Fibroblast of lung (primary cell): ENCODE measurements around the gene NOG. TPM values are rescaled to one million over a fixed set of nuclear protein-coding genes. Genes with fewer than 3 reads are reported as not detected.

Source experiments
- DNase-seq, 2 donors: peaks; one replicate each; pipeline versions ENCODE4 v3.0.0 to v3.0.0-alpha.2; 2010; ENCODE audit warnings: low read depth in 2 of 2
- H2AFZ ChIP-seq: 2 replicates; pipeline ENCODE4 v1.5.1; 2012; ENCODE audit warnings: low read length, control low read depth, inconsistent platforms
- H3K27ac ChIP-seq: 2 replicates; pipeline ENCODE4 v1.5.1; 2011; ENCODE audit warnings: low read length, control low read depth; ENCODE audit not compliant: insufficient read depth
- H3K27me3 ChIP-seq: 2 replicates; pipeline ENCODE4 v1.5.1; 2011; ENCODE audit warnings: mild to moderate bottlenecking, low read length; ENCODE audit not compliant: control insufficient read depth, insufficient read depth
- H3K36me3 ChIP-seq: 2 replicates; pipeline ENCODE4 v1.5.1; 2011; ENCODE audit warnings: low read length; ENCODE audit not compliant: control insufficient read depth, insufficient read depth
- H3K4me1 ChIP-seq: 2 replicates; pipeline ENCODE4 v1.5.1; 2011; ENCODE audit warnings: low read length; ENCODE audit not compliant: control insufficient read depth, insufficient read depth; ENCODE audit errors: extremely low read depth
- H3K4me2 ChIP-seq: 2 replicates; pipeline ENCODE4 v1.5.1; 2011; ENCODE audit warnings: low read length, control low read depth; ENCODE audit not compliant: insufficient read depth; ENCODE audit errors: extremely low read depth
- H3K4me3 ChIP-seq, 4 experiments: fragments of 200-600 bp in 1 of 4; sonication (generic) in 1 of 4; replicated peaks in 1 of 4; 2 replicates each; pipeline ENCODE4 v1.5.1; 2011 to 2016; ENCODE audit warnings: low read length in 4 of 4, low read depth in 3 of 4, mild to moderate bottlenecking in 3 of 4, control low read depth in 2 of 4, inconsistent platforms in 1 of 4, mixed read lengths in 1 of 4; ENCODE audit not compliant: insufficient read depth in 1 of 4; ENCODE audit errors: control extremely low read depth in 1 of 4
- H3K79me2 ChIP-seq: 2 replicates; pipeline ENCODE4 v1.5.1; 2012; ENCODE audit warnings: mild to moderate bottlenecking, low read length, inconsistent platforms; ENCODE audit not compliant: control insufficient read depth, insufficient read depth
- H3K9ac ChIP-seq: 2 replicates; pipeline ENCODE4 v1.5.1; 2011; ENCODE audit warnings: mild to moderate bottlenecking, low read length, control low read depth; ENCODE audit not compliant: insufficient read depth
- H3K9me3 ChIP-seq: 2 replicates; pipeline ENCODE4 v1.5.1; 2012; ENCODE audit warnings: low read depth, low read length; ENCODE audit not compliant: control insufficient read depth, insufficient read depth
- H4K20me1 ChIP-seq: 2 replicates; pipeline ENCODE4 v1.5.1; 2011; ENCODE audit warnings: low read length; ENCODE audit not compliant: control insufficient read depth, insufficient read depth; ENCODE audit errors: extremely low read depth
- CTCF ChIP-seq, 2 donors: IDR thresholded peaks in 1 of 2; conservative IDR thresholded peaks in 1 of 2; 1 replicate in 1 of 2; 2 replicates in 1 of 2; pipeline ENCODE4 v1.5.1; 2011 to 2012; ENCODE audit warnings: low read length in 2 of 2, control low read depth in 1 of 2, inconsistent platforms in 1 of 2, low read depth in 1 of 2, mild to moderate bottlenecking in 1 of 2
- EZH2 ChIP-seq: IDR thresholded peaks from 2 replicates; pipeline ENCODE4 v1.5.1; 2012; ENCODE audit warnings: low read length, control low read depth, mild to moderate bottlenecking; ENCODE audit errors: missing control alignments
- polyA plus RNA-seq, 2 donors: library from polyadenylated mRNA; depleted of rRNA in 1 of 2; stranded (reverse) in 1 of 2; unstranded in 1 of 2; fragments of >200 nt; gene quantifications; 2 replicates each; pipeline ENCODE4 v1.2.1, GENCODE V29; 2011 to 2012; ENCODE audit warnings: missing spikeins in 1 of 2
- total RNA-seq: library from RNA; depleted of rRNA; stranded (reverse); fragments of >200 nt; gene quantifications from 2 replicates; pipeline ENCODE4 v1.2.1, GENCODE V29; 2014

Gene NOG
- total and polyA plus RNA-seq, 2 donors (not counting 1 experiment from before 2014, with no cell fraction given) = 0.73 to 0.99 TPM

DNA sequence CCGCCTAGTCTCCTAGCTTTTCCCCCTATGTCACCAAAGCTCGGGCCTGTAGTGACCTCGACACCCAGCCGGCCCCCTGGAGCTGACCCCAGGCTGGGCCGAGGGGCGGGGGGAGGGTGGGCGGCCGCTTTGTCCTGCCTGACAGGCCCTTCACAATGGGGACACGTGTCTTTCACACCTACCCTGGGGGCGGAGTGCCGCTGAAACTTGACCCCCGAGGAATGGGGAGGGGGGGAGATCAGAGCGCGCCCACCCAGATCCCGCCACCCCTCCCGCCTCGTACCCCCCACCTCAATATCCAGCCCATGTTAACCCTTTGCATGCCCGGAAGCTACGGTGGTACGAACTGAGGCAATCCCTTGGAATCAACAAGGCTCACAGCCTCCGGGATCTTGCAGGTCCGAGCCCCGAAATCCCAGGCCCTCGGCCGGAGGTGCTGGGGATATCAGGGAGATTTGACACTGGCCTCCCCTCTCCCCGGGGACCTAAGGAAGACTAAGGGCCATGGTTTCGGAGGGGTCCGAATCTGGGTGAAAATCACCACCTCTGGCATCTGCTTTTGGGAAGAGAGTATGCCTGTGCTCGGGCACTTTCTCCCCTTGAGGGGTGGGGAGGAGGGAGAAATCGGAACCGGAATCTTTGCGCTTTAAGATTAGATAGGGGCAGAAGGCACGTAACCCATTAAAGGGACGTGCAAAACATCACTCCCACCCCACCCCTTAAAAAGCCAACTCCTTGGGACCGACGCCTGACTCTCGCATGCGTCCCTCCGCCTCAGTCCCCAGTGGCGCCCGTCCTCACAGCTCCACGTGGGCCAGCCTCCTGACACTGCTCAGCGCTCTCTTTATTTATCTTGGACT lies 2.6 kb downstream of the NOG start:
- Histone ChIP-seq H3K4me3 (peak overlapping the region; percentile 5 to 39 (median 25)), H3K27ac (peak overlapping the region; percentile 16), H3K36me3 (no peaks in the 10 kb centered on the region), H4K20me1 (no peaks in the 10 kb centered on the region), H3K79me2 (no peaks in the 10 kb centered on the region), H3K27me3 (no peaks in the 10 kb centered on the region), H3K4me2 (peak overlapping the region; percentile 80), H3K4me1 (peaks cover 3% of the 10 kb centered on the region), H2AFZ (peak overlapping the region; percentile 77), H3K9ac (no peak overlapping the region), H3K9me3 (no peaks in the 10 kb centered on the region)
- TF ChIP-seq CTCF (conservative IDR thresholded peaks at IDR 0.05 in 1 of 2, IDR thresholded peaks at IDR 0.05 in 1 of 2; ENCODE audit: low read depth in 1 of 2, low read length in 2 of 2) (no peak), EZH2 (no peak)
- no peak for DNase-seq

DNA sequence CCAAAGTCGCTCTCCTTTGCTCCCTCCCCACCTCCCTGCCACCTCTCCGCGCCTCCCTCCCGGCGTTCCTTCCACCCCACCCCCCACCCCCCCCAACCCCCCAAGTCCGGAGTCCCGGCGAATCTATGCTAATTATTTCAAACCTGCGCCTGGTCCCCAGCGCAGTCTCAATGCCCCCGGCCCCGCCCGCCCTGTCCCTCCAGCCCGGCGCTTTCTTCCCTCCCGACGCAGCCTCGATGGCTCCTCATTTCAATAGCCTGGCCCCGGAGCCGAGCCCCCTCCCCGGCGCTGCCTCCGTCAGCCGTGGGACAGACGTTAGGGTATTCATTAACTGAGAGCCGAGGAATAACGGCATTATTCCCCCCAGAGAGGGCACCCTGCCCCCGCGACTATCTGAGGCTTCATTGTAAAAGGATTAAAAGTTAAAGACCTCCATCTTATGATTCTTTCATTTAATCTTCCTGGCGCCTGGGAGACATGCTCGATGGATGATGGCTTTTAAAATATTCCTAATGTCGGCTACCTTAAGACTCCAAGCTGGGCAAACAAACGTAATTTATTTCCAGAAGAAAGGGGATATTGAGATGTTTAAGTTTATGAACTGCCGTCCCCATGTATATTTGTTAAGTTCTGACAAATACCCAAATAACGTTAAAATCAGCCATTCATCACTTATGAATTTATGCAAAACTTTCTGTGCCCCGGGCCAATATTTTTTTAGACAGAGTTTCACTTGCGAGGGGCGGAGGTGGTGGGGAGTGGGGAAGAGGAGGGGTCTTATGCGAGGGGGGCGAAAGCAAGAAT lies 3.4 kb downstream of the NOG start:
- no peak overlapping the region for H3K9ac ChIP-seq
- H2AFZ ChIP-seq = peak overlapping the region; percentile 26
- no peaks in the 10 kb centered on the region for H3K9me3 ChIP-seq
- H3K4me3 ChIP-seq = peak overlapping the region; percentile 40 to 53 (median 48)
- TF ChIP-seq CTCF (conservative IDR thresholded peaks at IDR 0.05 in 1 of 2, IDR thresholded peaks at IDR 0.05 in 1 of 2; ENCODE audit: low read depth in 1 of 2, low read length in 2 of 2) = no peak
- TF ChIP-seq EZH2 = no peak
- no peaks in the 10 kb centered on the region for H3K79me2 ChIP-seq
- no peaks in the 10 kb centered on the region for H3K36me3 ChIP-seq
- peaks cover 3% of the 10 kb centered on the region for H3K4me1 ChIP-seq
- H3K27me3 ChIP-seq = no peaks in the 10 kb centered on the region
- no peaks in the 10 kb centered on the region for H4K20me1 ChIP-seq
- no peak overlapping the region for H3K27ac ChIP-seq
- H3K4me2 ChIP-seq = peak overlapping the region; percentile 90
- no peak for DNase-seq

- Histone ChIP-seq H3K9ac (no peak overlapping the region), H3K9me3 (no peaks in the 10 kb centered on the region), H3K4me1 (peaks cover 3% of the 10 kb centered on the region), H4K20me1 (no peaks in the 10 kb centered on the region), H2AFZ (no peak overlapping the region), H3K4me3 (peak overlapping the region; percentile 40 to 53 (median 48)), H3K79me2 (no peaks in the 10 kb centered on the region), H3K36me3 (no peaks in the 10 kb centered on the region), H3K27me3 (no peaks in the 10 kb centered on the region), H3K4me2 (peak overlapping the region; percentile 90), H3K27ac (no peak overlapping the region)
- TF ChIP-seq CTCF (conservative IDR thresholded peaks at IDR 0.05 in 1 of 2, IDR thresholded peaks at IDR 0.05 in 1 of 2; ENCODE audit: low read depth in 1 of 2, low read length in 2 of 2) = no peak
- DNase-seq = peak in 1 of 2 donors; percentile 22
Measured at GRCh38 chr17:56597495-56597990, 4.0 kb downstream of the NOG start.
